ENCODE results near the gene CTDSP1. TPM values are rescaled to one million over a fixed set of nuclear protein-coding genes. Genes with fewer than 3 reads are reported as not detected.

Gene CTDSP1
- total RNA-seq, 4 donors from 2014 or later: 122 to 164 (median 140) TPM

DNA sequence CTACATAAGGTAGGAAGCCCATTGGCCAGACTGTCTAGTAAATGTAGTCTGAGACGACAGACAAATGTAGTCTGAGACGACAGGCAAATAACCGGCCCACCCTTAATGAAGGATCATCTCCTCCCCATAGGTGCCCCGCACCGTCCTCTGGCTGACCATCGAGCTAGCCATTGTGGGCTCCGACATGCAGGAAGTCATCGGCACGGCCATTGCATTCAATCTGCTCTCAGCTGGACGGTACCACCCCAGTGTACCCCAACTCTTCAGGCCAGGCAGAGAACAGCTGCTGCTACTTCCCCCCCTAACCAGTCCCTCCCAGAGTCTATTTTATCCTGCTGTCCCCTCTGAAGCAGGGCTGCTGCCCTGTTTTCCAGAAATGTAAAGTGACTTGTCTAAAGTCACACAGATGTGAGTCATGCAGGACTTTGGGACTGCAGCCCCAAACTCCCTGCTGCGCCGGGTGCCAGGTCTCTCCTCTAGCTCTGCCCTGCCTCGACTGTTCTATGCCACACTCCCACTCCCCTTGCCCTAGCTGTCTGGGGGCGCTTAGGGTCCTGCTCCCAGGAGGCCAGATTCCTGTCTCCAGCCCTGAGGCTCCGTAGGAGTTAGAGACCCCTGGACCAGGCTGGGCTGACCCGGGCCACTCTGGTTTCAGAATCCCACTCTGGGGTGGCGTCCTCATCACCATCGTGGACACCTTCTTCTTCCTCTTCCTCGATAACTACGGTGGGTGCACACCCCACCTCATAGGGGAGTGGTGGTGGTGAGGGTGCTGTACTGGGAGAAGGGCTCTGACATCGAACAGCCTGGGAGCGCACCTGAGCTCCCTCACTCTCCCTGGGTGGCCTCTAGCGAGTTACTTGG is 12.9 kb upstream of the CTDSP1 start:
- H3K27ac ChIP-seq: peak overlapping the region in 2 of 4 donors; percentile 44 to 67
- 65 to 67% methylated on average over 20 to 23 of the region's 23 CpGs for WGBS, 2 donors

DNA sequence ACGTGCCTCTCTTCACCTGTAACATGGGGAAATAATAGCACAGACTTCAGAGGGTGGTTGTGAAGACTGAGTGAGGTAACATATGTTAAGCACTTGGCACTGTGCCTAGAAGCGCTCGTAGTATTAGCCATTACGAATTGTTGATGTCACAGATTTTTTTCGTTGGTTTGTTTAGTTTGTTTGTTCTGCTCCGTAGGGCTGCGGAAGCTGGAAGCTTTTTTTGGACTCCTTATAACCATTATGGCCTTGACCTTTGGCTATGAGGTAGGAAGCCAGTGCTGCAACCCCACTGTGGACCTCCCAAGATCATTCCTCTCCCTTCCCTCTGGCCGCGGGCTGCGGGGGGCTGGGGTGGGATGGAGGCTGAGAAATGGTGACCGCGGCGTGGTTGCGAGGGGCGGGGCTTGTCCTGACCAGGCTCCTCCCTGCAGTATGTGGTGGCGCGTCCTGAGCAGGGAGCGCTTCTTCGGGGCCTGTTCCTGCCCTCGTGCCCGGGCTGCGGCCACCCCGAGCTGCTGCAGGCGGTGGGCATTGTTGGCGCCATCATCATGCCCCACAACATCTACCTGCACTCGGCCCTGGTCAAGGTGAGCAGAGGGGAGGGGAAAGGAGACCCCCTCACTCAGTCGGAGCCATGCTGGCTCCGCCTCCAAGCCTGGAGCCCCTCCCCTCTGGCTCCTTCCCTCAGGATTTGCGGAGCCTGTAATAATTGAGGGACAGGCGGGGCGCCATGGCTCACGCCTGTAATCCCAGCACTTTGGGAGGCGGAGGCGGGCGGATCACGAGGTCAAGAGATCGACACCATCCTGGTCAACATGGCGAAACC is 12.1 kb upstream of the CTDSP1 start:
- Histone ChIP-seq H3K4me1 (peaks cover 0 to 11% (median 0%) of the 10 kb centered on the region in 4 donors), H3K27me3 (no peaks in the 10 kb centered on the region), H3K9me3 (no peaks in the 10 kb centered on the region), H3K27ac (peak overlapping the region; percentile 15 to 67 (median 50)), H3K4me3 (peak overlapping the region; percentile 20 to 48 (median 28)), H3K36me3 (no peaks in the 10 kb centered on the region)
- DNase-seq (ENCODE audit: low spot score in 2 of 2): no peak
- 8 to 14% methylated on average over 31 to 35 of the region's 38 CpGs for WGBS, 2 donors
- TF ChIP-seq EP300 (IDR thresholded peaks at IDR 0.05) (peak in 1 of 2 donors; percentile 19), POLR2A (IDR thresholded peaks at IDR 0.05) (peak in 1 of 2 donors; percentile 25), CTCF (IDR thresholded peaks at IDR 0.05) (peak in 1 of 5 experiments; percentile 17)

More for the DNA sequence above, 12.9 kb upstream of the CTDSP1 start:
- no peaks in the 10 kb centered on the region for H3K27me3 ChIP-seq
- no peaks in the 10 kb centered on the region for H3K9me3 ChIP-seq
- DNase-seq (ENCODE audit: low spot score in 2 of 2): no peak
- no peaks in the 10 kb centered on the region for H3K36me3 ChIP-seq
- H3K4me3 ChIP-seq: peak overlapping the region in 2 of 4 donors; percentile 26 to 48
- TF ChIP-seq POLR2A (IDR thresholded peaks at IDR 0.05): no peak
- TF ChIP-seq EP300 (IDR thresholded peaks at IDR 0.05): peak in 1 of 2 donors; percentile 3
- H3K4me1 ChIP-seq: peaks cover 0 to 11% (median 0%) of the 10 kb centered on the region in 4 donors

DNA sequence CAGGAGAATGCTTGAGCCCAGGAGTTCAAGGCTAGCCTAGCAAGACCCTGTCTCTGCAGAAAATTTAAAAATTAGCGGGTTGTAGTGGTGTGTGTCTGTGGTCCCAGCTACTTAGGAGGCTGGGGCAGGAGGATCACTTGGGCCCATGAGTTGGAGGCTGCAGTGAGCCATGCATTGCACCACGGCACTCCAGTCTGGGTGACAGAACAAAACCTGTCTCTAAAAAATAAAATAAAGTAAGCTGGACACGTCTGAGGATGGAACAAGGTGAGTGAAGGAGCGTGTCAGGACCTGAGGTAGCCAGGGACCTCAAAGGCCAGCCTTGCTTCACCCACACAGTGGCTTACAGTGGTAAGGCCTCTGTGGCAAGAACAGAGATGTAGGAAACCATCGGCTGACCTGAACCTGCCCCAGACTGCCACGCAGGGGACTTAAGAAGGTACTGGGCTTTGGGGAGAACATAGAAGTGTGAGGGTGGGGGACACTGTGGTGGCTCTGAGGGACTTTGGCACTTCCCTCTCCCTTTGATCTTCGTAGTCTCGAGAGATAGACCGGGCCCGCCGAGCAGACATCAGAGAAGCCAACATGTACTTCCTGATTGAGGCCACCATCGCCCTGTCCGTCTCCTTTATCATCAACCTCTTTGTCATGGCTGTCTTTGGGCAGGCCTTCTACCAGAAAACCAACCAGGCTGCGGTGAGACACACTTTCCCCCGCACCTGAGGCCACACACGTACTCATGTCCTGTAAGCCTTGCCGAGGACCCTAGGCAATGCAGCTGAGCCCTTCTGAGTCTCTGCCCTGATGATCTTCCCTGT is 10.1 kb upstream of the CTDSP1 start:
- no peak overlapping the region for H3K4me3 ChIP-seq
- H3K27ac ChIP-seq: no peak overlapping the region
- H3K4me1 ChIP-seq: peaks cover 0 to 11% (median 0%) of the 10 kb centered on the region in 4 donors
- TF ChIP-seq CTCF (IDR thresholded peaks at IDR 0.05) (no peak), POLR2A (IDR thresholded peaks at IDR 0.05) (no peak), EP300 (IDR thresholded peaks at IDR 0.05) (no peak)
- no peaks in the 10 kb centered on the region for H3K9me3 ChIP-seq
- H3K27me3 ChIP-seq: no peaks in the 10 kb centered on the region
- DNase-seq (ENCODE audit: low spot score in 2 of 2): no peak
- no peaks in the 10 kb centered on the region for H3K36me3 ChIP-seq
- WGBS, 2 donors: 93% methylated on average over 17 of the region's 17 CpGs

- no peaks in the 10 kb centered on the region for H3K27me3 ChIP-seq
- H3K4me3 ChIP-seq: no peak overlapping the region
Measured at GRCh38 chr2:218391202-218391601, 8.5 kb upstream of the CTDSP1 start.

More at GRCh38 chr2:218391202-218391601, 8.5 kb upstream of the CTDSP1 start:
- WGBS, 2 donors: 88 to 93% methylated on average over 22 to 23 of the region's 23 CpGs
- H3K9me3 ChIP-seq: no peaks in the 10 kb centered on the region
- TF ChIP-seq POLR2A (IDR thresholded peaks at IDR 0.05): no peak
- no peak for TF ChIP-seq EP300 (IDR thresholded peaks at IDR 0.05)
- TF ChIP-seq CTCF (IDR thresholded peaks at IDR 0.05): no peak
- DNase-seq (ENCODE audit: low spot score in 2 of 2): no peak
- peaks cover 0 to 24% (median 10%) of the 10 kb centered on the region in 4 donors for H3K4me1 ChIP-seq
- no peak overlapping the region for H3K27ac ChIP-seq
- no peaks in the 10 kb centered on the region for H3K36me3 ChIP-seq

Data from tibial nerve (tissue), 4 donors.